Measurements from ENCODE around the gene DGUOK.

DNA sequence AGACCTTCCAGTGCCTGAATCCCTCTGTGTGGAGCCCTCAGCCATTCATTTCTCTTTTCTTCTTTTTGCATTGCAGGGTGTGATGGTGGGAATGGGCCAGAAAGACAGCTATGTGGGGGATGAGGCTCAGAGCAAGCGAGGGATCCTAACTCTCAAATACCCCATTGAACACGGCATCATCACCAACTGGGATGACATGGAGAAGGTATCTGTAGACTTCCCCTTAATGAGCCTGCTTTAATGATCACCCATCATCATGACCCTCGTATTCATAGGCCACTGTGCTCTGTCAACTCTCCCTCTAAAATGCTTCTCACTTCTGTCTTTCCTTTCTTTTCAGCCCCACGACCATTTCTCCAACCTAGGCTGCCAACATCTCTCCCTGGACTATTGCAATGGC lies 24.4 kb upstream of the DGUOK start:
- TF ChIP-seq FOXK2 (IDR thresholded peaks at IDR 0.05) (no peak), SUZ12 (IDR thresholded peaks at IDR 0.05) (no peak), ELF4 (IDR thresholded peaks at IDR 0.05) (no peak), FOXA1 (IDR thresholded peaks at IDR 0.05) (no peak), NFRKB (IDR thresholded peaks at IDR 0.05) (no peak), BHLHE40 (IDR thresholded peaks at IDR 0.05; ENCODE audit: borderline replicate concordance) (no peak), TARDBP (IDR thresholded peaks at IDR 0.05) (no peak)
